IMR-90 (cell line): ENCODE results near the gene CAMK2G. TPM values are rescaled to one million over a fixed set of nuclear protein-coding genes. Genes with fewer than 3 reads are reported as not detected.

Source experiments
- ATAC-seq: fragments of 200-7000 bp; cut with Tn5 transposase; 2 replicates; pipeline ENCODE4 v1.9.1; 2020; ENCODE audit warnings: low read depth, mild to moderate bottlenecking, moderate library complexity
- BruUV-seq: library from RNA; stranded (reverse); fragments of 400-500 nt; replicated peaks from 2 replicates; lab custom pipeline; 2021; lab: Mats Ljungman, UMichigan
- CTCF ChIA-PET: fragments of 300-600 bp; formaldehyde crosslinking; extraction: SDS; loops from one replicate; lab custom pipeline; 2021; ENCODE audit warnings: antibody characterized with exemption; lab: Yijun Ruan, JAX
- POLR2A ChIA-PET: fragments of 300-600 bp; sonication (Branson Sonifier 250); formaldehyde crosslinking; loops from one replicate; lab custom pipeline; 2022; ENCODE audit warnings: antibody characterized with exemption; ENCODE audit not compliant: unreplicated experiment; lab: Charles Lee
- DNase-seq: peaks from one replicate; pipeline ENCODE4 v3.0.0; 2013
- H2AFZ ChIP-seq: replicated peaks from 2 replicates; pipeline ENCODE3; 2013; ENCODE audit warnings: low read length, mild to moderate bottlenecking; ENCODE audit not compliant: poor library complexity
- H2AK5ac ChIP-seq: 2 replicates; pipeline ENCODE4 v1.6.1; 2013; ENCODE audit warnings: low read depth, low read length, inconsistent platforms
- H2AK9ac ChIP-seq: replicated peaks from 2 replicates; pipeline ENCODE3; 2013; ENCODE audit warnings: mild to moderate bottlenecking, low read depth, low read length, moderate library complexity; ENCODE audit not compliant: poor library complexity
- H2BK120ac ChIP-seq: 2 replicates; pipeline ENCODE4 v1.6.1; 2013; ENCODE audit warnings: low read depth, low read length, inconsistent platforms
- H2BK15ac ChIP-seq: 3 replicates; pipeline ENCODE4 v1.6.1; 2013; ENCODE audit warnings: low read depth, low read length, inconsistent platforms
- H2BK20ac ChIP-seq: 2 replicates; pipeline ENCODE4 v1.6.1; 2013; ENCODE audit warnings: low read depth, mild to moderate bottlenecking, inconsistent platforms, low read length, moderate library complexity
- H2BK5ac ChIP-seq: 2 replicates; pipeline ENCODE4 v1.6.1; 2013; ENCODE audit warnings: mild to moderate bottlenecking, low read depth, low read length, inconsistent platforms; ENCODE audit not compliant: poor library complexity, severe bottlenecking
- H3K14ac ChIP-seq: replicated peaks from 2 replicates; pipeline ENCODE4 v1.6.1; 2013; ENCODE audit warnings: low read depth, low read length, inconsistent platforms
- H3K18ac ChIP-seq: 2 replicates; pipeline ENCODE4 v1.6.1; 2013; ENCODE audit warnings: low read depth, low read length, control low read depth
- H3K23ac ChIP-seq: 2 replicates; pipeline ENCODE4 v1.6.1; 2013; ENCODE audit warnings: low read depth, low read length, inconsistent platforms
- H3K27ac ChIP-seq: 2 replicates; pipeline ENCODE4 v1.5.1; 2013; ENCODE audit warnings: mild to moderate bottlenecking, control low read depth, low read length; ENCODE audit not compliant: insufficient read depth
- H3K27me3 ChIP-seq: 2 replicates; pipeline ENCODE4 v1.6.1; 2013; ENCODE audit warnings: low read length; ENCODE audit not compliant: control insufficient read depth, insufficient read depth
- H3K36me3 ChIP-seq: 2 replicates; pipeline ENCODE4 v1.6.1; 2013; ENCODE audit warnings: low read length, mixed read lengths; ENCODE audit not compliant: control insufficient read depth, insufficient read depth
- H3K4ac ChIP-seq: 2 replicates; pipeline ENCODE4 v1.6.1; 2013; ENCODE audit warnings: low read depth, low read length, inconsistent platforms
- H3K4me1 ChIP-seq: 2 replicates; pipeline ENCODE4 v1.6.1; 2013; ENCODE audit warnings: low read length, mixed read lengths; ENCODE audit not compliant: control insufficient read depth, insufficient read depth
- H3K4me2 ChIP-seq: 2 replicates; pipeline ENCODE4 v1.6.1; 2013; ENCODE audit warnings: low read depth, mild to moderate bottlenecking, control low read depth, low read length, moderate library complexity
- H3K4me3 ChIP-seq: 2 replicates; pipeline ENCODE4 v1.5.1; 2013; ENCODE audit warnings: low read depth, mild to moderate bottlenecking, control low read depth, low read length, moderate library complexity; ENCODE audit not compliant: insufficient read depth
- H3K56ac ChIP-seq: 2 replicates; pipeline ENCODE4 v1.6.1; 2013; ENCODE audit warnings: low read length, inconsistent platforms; ENCODE audit not compliant: insufficient read depth; ENCODE audit errors: extremely low read depth
- H3K79me1 ChIP-seq, 2 experiments: 2 replicates each; pipeline ENCODE4 v1.6.1; 2013; ENCODE audit warnings: low read length in 2 of 2, inconsistent platforms in 1 of 2, low read depth in 1 of 2
- H3K9ac ChIP-seq: 2 replicates; pipeline ENCODE4 v1.6.1; 2013; ENCODE audit warnings: low read depth, low read length, control low read depth
- H3K9me1 ChIP-seq: 2 replicates; pipeline ENCODE4 v1.6.1; 2013; ENCODE audit warnings: low read length, inconsistent platforms; ENCODE audit not compliant: insufficient read depth
- H3K9me3 ChIP-seq: 2 replicates; pipeline ENCODE4 v1.6.1; 2013; ENCODE audit warnings: low read length; ENCODE audit not compliant: control insufficient read depth, insufficient read depth
- H4K20me1 ChIP-seq: 2 replicates; pipeline ENCODE4 v1.6.1; 2013; ENCODE audit warnings: low read length, inconsistent platforms; ENCODE audit not compliant: insufficient read depth
- H4K5ac ChIP-seq: 2 replicates; pipeline ENCODE4 v1.6.1; 2013; ENCODE audit warnings: mild to moderate bottlenecking, low read depth, low read length, control low read depth
- H4K8ac ChIP-seq, 2 experiments: 2 replicates each; pipeline ENCODE4 v1.6.1; 2013; ENCODE audit warnings: low read depth in 2 of 2, low read length in 2 of 2, control low read depth in 1 of 2, inconsistent platforms in 1 of 2
- H4K91ac ChIP-seq: 2 replicates; pipeline ENCODE4 v1.6.1; 2013; ENCODE audit warnings: low read depth, low read length, inconsistent platforms; ENCODE audit not compliant: insufficient read depth
- BHLHE40 ChIP-seq: fragments of 150-350 bp; IDR thresholded peaks from 2 replicates; pipeline ENCODE4 v1.6.1; 2016; ENCODE audit warnings: mild to moderate bottlenecking, low read depth, low read length
- CEBPB ChIP-seq: IDR thresholded peaks from 2 replicates; pipeline ENCODE4 v1.6.1; 2012; ENCODE audit warnings: low read depth, low read length, improper control_type of control experiment
- CHD1 ChIP-seq: IDR thresholded peaks from 2 replicates; pipeline ENCODE4 v1.6.1; 2012; ENCODE audit warnings: low read depth, low read length, improper control_type of control experiment
- CTCF ChIP-seq: conservative IDR thresholded peaks from 2 replicates; pipeline ENCODE4 v1.5.1; 2012; ENCODE audit warnings: mild to moderate bottlenecking, low read depth, low read length, improper control_type of control experiment
- ELK1 ChIP-seq: fragments of 150-350 bp; IDR thresholded peaks from 2 replicates; pipeline ENCODE4 v1.6.1; 2016; ENCODE audit warnings: low read depth, mild to moderate bottlenecking, low read length, moderate library complexity, borderline replicate concordance
- FOS ChIP-seq: fragments of 150-350 bp; IDR thresholded peaks from 2 replicates; pipeline ENCODE4 v1.6.1; 2016; ENCODE audit warnings: low read depth, low read length
- MAFK ChIP-seq: IDR thresholded peaks from 2 replicates; pipeline ENCODE4 v1.6.1; 2012; ENCODE audit warnings: low read depth, low read length, improper control_type of control experiment
- MAZ ChIP-seq: IDR thresholded peaks from 2 replicates; pipeline ENCODE4 v1.6.1; 2012; ENCODE audit warnings: low read depth, mild to moderate bottlenecking, low read length, improper control_type of control experiment, moderate library complexity, borderline replicate concordance
- MXI1 ChIP-seq: IDR thresholded peaks from 2 replicates; pipeline ENCODE4 v1.6.1; 2012; ENCODE audit warnings: low read depth, mild to moderate bottlenecking, low read length, moderate library complexity, borderline replicate concordance
- NFE2L2 ChIP-seq: fragments of 150-350 bp; IDR thresholded peaks from 2 replicates; pipeline ENCODE4 v1.6.1; 2016; ENCODE audit warnings: low read depth, mild to moderate bottlenecking, low read length
- POLR2A ChIP-seq: IDR thresholded peaks from 2 replicates; pipeline ENCODE4 v1.6.1; 2012; ENCODE audit warnings: mild to moderate bottlenecking, low read depth, low read length
- RAD21 ChIP-seq: IDR thresholded peaks from 2 replicates; pipeline ENCODE4 v1.6.1; 2012; ENCODE audit warnings: low read length, improper control_type of control experiment
- RCOR1 ChIP-seq: IDR thresholded peaks from 2 replicates; pipeline ENCODE4 v1.6.1; 2012; ENCODE audit warnings: mild to moderate bottlenecking, low read length, improper control_type of control experiment; ENCODE audit not compliant: insufficient replicate concordance
- RFX5 ChIP-seq: IDR thresholded peaks from 2 replicates; pipeline ENCODE4 v1.8.0; 2012; ENCODE audit warnings: low read depth, mild to moderate bottlenecking, low read length, moderate library complexity
- SMC3 ChIP-seq: fragments of 150-350 bp; IDR thresholded peaks from 2 replicates; pipeline ENCODE4 v1.6.1; 2016; ENCODE audit warnings: low read depth, mild to moderate bottlenecking, antibody characterized with exemption, low read length, moderate library complexity
- USF2 ChIP-seq: fragments of 150-350 bp; IDR thresholded peaks from 2 replicates; pipeline ENCODE4 v1.6.1; 2017; ENCODE audit warnings: mild to moderate bottlenecking, antibody characterized with exemption, low read length, low read depth
- WGBS, 2 experiments: methylation state at CpG; one replicate each; pipeline versions ENCODE4 v1.1.5 to v1.1.7; 2013; ENCODE audit warnings: missing lambda C conversion rate in 2 of 2; ENCODE audit not compliant: insufficient read length in 1 of 2; ENCODE audit errors: extremely low coverage in 2 of 2; 5-methylcytosine and 5-hydroxymethylcytosine counted together
- dilution Hi-C: fragments of 300-500 bp; cut with HindIII; formaldehyde crosslinking; loops from one replicate; pipeline ENCODE4 v1.14.3; 2018; ENCODE audit warnings: low sequenced_read_pairs; ENCODE audit not compliant: unreplicated experiment
- in situ Hi-C: fragments of 300-500 bp; cut with MboI; formaldehyde crosslinking; loops from 3 replicates; pipeline ENCODE4 v1.14.3; 2019; ENCODE audit warnings: low sequenced_read_pairs, inconsistent platforms, mixed read lengths
- intact Hi-C: fragments of 100-400 bp; cut with micrococcal nuclease; formaldehyde crosslinking; loops from 2 replicates; pipeline ENCODE4 v1.10.0; 2022
- polyA plus RNA-seq, 3 experiments: library from polyadenylated mRNA; depleted of rRNA; stranded (reverse); fragments of >200 nt; gene quantifications; 2 replicates each; pipeline ENCODE4 v1.2.3, GENCODE V29; 2012; ENCODE audit warnings: low replicate concordance in 1 of 3
- total RNA-seq: library from RNA; depleted of rRNA; stranded (reverse); fragments of >200 nt; gene quantifications from 2 replicates; pipeline ENCODE4 v1.2.3, GENCODE V29; 2012

The CAMK2G gene
- total and polyA plus RNA-seq, 2 of the 4 experiments (the other 2 are of a cell fraction), result 20.4 to 25.4 TPM

GRCh38 chr10:73802276-73802991 lies 71.9 kb downstream of the CAMK2G start:
- no peak overlapping the region for H2BK5ac ChIP-seq
- no peak overlapping the region for H2BK120ac ChIP-seq
- no peak overlapping the region for H2BK20ac ChIP-seq
- no peak overlapping the region for H3K4ac ChIP-seq
- no peak overlapping the region for H2BK15ac ChIP-seq
- BruUV-seq, result no TSS peak
- dilution Hi-C loops, result no loop called here
- CTCF ChIA-PET, result no interaction called here
- no peaks in the 10 kb centered on the region for H3K4me1 ChIP-seq
- H3K14ac ChIP-seq, result no peak overlapping the region
- peaks cover 82% of the 10 kb centered on the region for H3K36me3 ChIP-seq
- H2AFZ ChIP-seq, result no peak overlapping the region
- no peak overlapping the region for H3K23ac ChIP-seq
- H3K79me1 ChIP-seq, result peaks cover 2 to 23% of the 10 kb centered on the region in 2 experiments; a peak in 3 of 4 replicates
- 100% methylated on average over 2 of the region's 11 CpGs; no CpG with 5 or more reads in 1 of the 2 experiments for WGBS, 2 experiments
- no peak for ATAC-seq
- H4K20me1 ChIP-seq, result peaks cover 3% of the 10 kb centered on the region; the same call in 1 of the 2 replicates
- DNase-seq, result no peak
- H3K56ac ChIP-seq, result no peak overlapping the region
- in situ Hi-C loops, result no loop called here
- no peak overlapping the region for H3K9ac ChIP-seq
- no peak overlapping the region for H3K27ac ChIP-seq
- intact Hi-C loops, result no loop called here
- TF ChIP-seq FOS, result no peak
- TF ChIP-seq SMC3, result no peak
- TF ChIP-seq RAD21, result no peak
- TF ChIP-seq USF2, result no peak
- no peak for TF ChIP-seq RFX5
- no peak for TF ChIP-seq CEBPB
- TF ChIP-seq POLR2A, result no peak
- no peak for TF ChIP-seq MXI1
- TF ChIP-seq MAZ, result no peak
- no peak for TF ChIP-seq CTCF
- no peak for TF ChIP-seq CHD1
- TF ChIP-seq BHLHE40, result no peak
- TF ChIP-seq MAFK, result no peak
- no peak for TF ChIP-seq RCOR1
- TF ChIP-seq ELK1, result no peak
- no peak for TF ChIP-seq NFE2L2
- H4K91ac ChIP-seq, result no peak overlapping the region
- H3K18ac ChIP-seq, result no peak overlapping the region
- no peak overlapping the region for H3K4me2 ChIP-seq
- no peak overlapping the region for H4K8ac ChIP-seq
- H3K9me1 ChIP-seq, result peaks cover 12% of the 10 kb centered on the region; the same call in 1 of the 2 replicates
- no peak overlapping the region for H2AK9ac ChIP-seq
- no peak overlapping the region for H3K4me3 ChIP-seq
- H3K27me3 ChIP-seq, result no peaks in the 10 kb centered on the region
- POLR2A ChIA-PET, result no interaction called here
- no peak overlapping the region for H2AK5ac ChIP-seq
- H4K5ac ChIP-seq, result no peak overlapping the region
- H3K9me3 ChIP-seq, result no peaks in the 10 kb centered on the region
